ENCODE measurements around the gene EXOC7. TPM values are rescaled to one million over a fixed set of nuclear protein-coding genes. Genes with fewer than 3 reads are reported as not detected.

The EXOC7 gene, protein sequence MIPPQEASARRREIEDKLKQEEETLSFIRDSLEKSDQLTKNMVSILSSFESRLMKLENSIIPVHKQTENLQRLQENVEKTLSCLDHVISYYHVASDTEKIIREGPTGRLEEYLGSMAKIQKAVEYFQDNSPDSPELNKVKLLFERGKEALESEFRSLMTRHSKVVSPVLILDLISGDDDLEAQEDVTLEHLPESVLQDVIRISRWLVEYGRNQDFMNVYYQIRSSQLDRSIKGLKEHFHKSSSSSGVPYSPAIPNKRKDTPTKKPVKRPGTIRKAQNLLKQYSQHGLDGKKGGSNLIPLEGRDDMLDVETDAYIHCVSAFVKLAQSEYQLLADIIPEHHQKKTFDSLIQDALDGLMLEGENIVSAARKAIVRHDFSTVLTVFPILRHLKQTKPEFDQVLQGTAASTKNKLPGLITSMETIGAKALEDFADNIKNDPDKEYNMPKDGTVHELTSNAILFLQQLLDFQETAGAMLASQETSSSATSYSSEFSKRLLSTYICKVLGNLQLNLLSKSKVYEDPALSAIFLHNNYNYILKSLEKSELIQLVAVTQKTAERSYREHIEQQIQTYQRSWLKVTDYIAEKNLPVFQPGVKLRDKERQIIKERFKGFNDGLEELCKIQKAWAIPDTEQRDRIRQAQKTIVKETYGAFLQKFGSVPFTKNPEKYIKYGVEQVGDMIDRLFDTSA
- polyA plus RNA-seq (146 and 180 TPM in 2 replicates), polyA minus RNA-seq (158 and 159 TPM in 2 replicates)

DNA sequence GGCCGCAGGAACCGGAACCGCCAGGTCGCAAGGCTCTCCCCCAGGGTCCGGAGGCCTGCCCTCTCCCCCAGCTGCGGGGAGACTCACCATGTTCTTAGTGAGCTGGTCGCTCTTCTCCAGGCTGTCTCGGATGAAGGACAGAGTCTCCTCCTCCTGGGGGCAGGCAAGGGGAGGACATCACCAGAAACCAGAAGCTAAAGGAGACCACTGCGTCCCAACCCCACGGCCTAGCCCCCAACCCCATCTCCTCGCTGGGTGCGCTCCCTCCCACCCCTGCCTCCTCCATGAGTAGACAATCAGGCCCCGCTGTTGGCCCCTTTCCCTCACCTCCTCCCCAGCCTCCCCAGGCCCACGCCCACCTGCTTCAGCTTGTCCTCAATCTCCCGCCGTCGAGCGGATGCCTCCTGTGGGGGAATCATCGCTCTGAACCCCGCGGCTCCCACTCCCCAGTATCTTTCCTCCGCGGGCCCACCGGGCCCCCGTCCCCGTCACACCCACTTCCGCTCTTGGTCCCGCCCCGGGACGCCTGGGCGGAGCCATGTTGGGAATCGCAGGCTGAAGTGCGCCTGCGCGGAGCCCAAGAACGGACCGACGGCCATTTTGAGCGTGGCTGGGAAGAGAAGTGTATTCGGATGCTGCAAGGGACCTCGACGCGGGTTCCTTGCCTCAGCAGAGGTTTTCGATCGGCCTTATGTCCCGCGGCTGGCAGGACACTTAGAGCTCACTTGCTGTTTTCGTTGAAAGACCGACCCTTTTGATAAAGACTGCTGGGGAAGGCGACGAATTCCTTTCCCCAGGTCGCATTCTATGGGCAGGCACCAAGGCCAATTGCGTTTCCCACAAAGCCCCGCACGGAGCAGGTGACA is at the start of gene EXOC7:
Gene EXOC7, minus strand, starts transcription at position 514 of the 866 bp plus-strand sequence. Its CDS starts 95 bp downstream, at position 419.
- Histone ChIP-seq H2AFZ (ENCODE audit: low read depth, low read length) (peak within 1 kb of the TSS; percentile 98), H4K20me1 (ENCODE audit: insufficient read depth) (no peaks in the 10 kb centered on the region), H3K36me3 (ENCODE audit: insufficient read depth, low read length) (peaks cover 5% of the 10 kb centered on the region)

DNA sequence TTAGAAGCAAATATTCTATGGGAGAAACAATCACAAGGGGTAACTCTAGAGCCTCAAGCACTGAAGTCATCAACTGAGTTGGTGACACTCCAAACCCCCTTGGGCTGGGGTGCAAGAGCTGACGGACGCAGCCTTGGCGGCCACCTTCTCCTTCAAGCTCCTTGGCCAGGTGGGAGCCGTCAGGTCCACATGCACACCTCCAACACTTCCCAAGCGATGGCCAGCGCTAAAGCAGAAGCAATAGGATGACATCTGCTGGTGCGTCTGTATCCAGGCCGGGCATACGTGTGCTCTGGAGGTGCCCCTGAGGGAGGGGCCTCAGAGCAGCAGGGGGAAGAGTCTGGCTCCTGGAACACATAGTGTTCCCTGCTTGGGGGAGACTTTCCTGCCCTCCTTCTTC is 49.6 kb upstream of the EXOC7 start:
- Histone ChIP-seq H3K4me2 (ENCODE audit: low read length) (no peak overlapping the region), H2AFZ (ENCODE audit: low read depth, low read length) (no peak overlapping the region), H3K27me3 (ENCODE audit: insufficient read depth, low read depth, low read length) (no peaks in the 10 kb centered on the region), H3K4me3 (ENCODE audit: low read length) (no peak overlapping the region), H3K9ac (ENCODE audit: low read length) (no peak overlapping the region), H3K27ac (ENCODE audit: low read length) (no peak overlapping the region), H3F3A (ENCODE audit: insufficient read depth, low read length, poor library complexity, severe bottlenecking) (no peaks in the 10 kb centered on the region), H3K9me3 (ENCODE audit: low read length) (no peaks in the 10 kb centered on the region), H4K20me1 (ENCODE audit: insufficient read depth) (no peaks in the 10 kb centered on the region), H3K79me2 (replicated peaks; ENCODE audit: insufficient read depth, low read length) (no peaks in the 10 kb centered on the region), H3K9me2 (ENCODE audit: insufficient read depth, low read length) (no peaks in the 10 kb centered on the region), H3K36me3 (ENCODE audit: insufficient read depth, low read length) (no peaks in the 10 kb centered on the region)
- no peak for TF ChIP-seq RAD21 (conservative IDR thresholded peaks at IDR 0.05)
- no peak for TF ChIP-seq SMC3 (conservative IDR thresholded peaks at IDR 0.05; ENCODE audit: poor library complexity)
- TF ChIP-seq EP300 (conservative IDR thresholded peaks at IDR 0.05; ENCODE audit: poor library complexity, severe bottlenecking): no peak
- TF ChIP-seq, protein P1, sequence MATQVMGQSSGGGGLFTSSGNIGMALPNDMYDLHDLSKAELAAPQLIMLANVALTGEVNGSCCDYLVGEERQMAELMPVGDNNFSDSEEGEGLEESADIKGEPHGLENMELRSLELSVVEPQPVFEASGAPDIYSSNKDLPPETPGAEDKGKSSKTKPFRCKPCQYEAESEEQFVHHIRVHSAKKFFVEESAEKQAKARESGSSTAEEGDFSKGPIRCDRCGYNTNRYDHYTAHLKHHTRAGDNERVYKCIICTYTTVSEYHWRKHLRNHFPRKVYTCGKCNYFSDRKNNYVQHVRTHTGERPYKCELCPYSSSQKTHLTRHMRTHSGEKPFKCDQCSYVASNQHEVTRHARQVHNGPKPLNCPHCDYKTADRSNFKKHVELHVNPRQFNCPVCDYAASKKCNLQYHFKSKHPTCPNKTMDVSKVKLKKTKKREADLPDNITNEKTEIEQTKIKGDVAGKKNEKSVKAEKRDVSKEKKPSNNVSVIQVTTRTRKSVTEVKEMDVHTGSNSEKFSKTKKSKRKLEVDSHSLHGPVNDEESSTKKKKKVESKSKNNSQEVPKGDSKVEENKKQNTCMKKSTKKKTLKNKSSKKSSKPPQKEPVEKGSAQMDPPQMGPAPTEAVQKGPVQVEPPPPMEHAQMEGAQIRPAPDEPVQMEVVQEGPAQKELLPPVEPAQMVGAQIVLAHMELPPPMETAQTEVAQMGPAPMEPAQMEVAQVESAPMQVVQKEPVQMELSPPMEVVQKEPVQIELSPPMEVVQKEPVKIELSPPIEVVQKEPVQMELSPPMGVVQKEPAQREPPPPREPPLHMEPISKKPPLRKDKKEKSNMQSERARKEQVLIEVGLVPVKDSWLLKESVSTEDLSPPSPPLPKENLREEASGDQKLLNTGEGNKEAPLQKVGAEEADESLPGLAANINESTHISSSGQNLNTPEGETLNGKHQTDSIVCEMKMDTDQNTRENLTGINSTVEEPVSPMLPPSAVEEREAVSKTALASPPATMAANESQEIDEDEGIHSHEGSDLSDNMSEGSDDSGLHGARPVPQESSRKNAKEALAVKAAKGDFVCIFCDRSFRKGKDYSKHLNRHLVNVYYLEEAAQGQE (IDR thresholded peaks at IDR 0.05; ENCODE audit: borderline replicate concordance): no peak
- TF ChIP-seq POLR2AphosphoS5 (IDR thresholded peaks at IDR 0.05): no peak
- no peak for TF ChIP-seq EZH2 (IDR thresholded peaks at IDR 0.05; ENCODE audit: borderline replicate concordance, insufficient read depth, low read length, poor library complexity, severe bottlenecking)
- TF ChIP-seq MXI1 (conservative IDR thresholded peaks at IDR 0.05; ENCODE audit: poor library complexity, severe bottlenecking): no peak
- TF ChIP-seq, protein P2, sequence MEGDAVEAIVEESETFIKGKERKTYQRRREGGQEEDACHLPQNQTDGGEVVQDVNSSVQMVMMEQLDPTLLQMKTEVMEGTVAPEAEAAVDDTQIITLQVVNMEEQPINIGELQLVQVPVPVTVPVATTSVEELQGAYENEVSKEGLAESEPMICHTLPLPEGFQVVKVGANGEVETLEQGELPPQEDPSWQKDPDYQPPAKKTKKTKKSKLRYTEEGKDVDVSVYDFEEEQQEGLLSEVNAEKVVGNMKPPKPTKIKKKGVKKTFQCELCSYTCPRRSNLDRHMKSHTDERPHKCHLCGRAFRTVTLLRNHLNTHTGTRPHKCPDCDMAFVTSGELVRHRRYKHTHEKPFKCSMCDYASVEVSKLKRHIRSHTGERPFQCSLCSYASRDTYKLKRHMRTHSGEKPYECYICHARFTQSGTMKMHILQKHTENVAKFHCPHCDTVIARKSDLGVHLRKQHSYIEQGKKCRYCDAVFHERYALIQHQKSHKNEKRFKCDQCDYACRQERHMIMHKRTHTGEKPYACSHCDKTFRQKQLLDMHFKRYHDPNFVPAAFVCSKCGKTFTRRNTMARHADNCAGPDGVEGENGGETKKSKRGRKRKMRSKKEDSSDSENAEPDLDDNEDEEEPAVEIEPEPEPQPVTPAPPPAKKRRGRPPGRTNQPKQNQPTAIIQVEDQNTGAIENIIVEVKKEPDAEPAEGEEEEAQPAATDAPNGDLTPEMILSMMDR (IDR thresholded peaks at IDR 0.05; ENCODE audit: poor library complexity, severe bottlenecking): no peak
- TF ChIP-seq TAF1 (IDR thresholded peaks at IDR 0.05; ENCODE audit: low read depth): no peak

More for the DNA sequence above, at the start of gene EXOC7:
- Histone ChIP-seq H3K4me2 (ENCODE audit: low read length) (peak within 1 kb of the TSS; percentile 100), H3K9me3 (ENCODE audit: low read length) (no peaks in the 10 kb centered on the region), H3K9me2 (ENCODE audit: insufficient read depth, low read length) (no peaks in the 10 kb centered on the region), H3K79me2 (replicated peaks; ENCODE audit: insufficient read depth, low read length) (peaks cover 18% of the 10 kb centered on the region), H3K27me3 (ENCODE audit: insufficient read depth, low read depth, low read length) (no peaks in the 10 kb centered on the region), H3K27ac (ENCODE audit: low read length) (peak within 1 kb of the TSS; percentile 97), H3F3A (ENCODE audit: insufficient read depth, low read length, poor library complexity, severe bottlenecking) (peaks cover 3% of the 10 kb centered on the region), H3K9ac (ENCODE audit: low read length) (peak within 1 kb of the TSS; percentile 94), H3K4me3 (ENCODE audit: low read length) (peak within 1 kb of the TSS; percentile 89)
- TF ChIP-seq EZH2 (IDR thresholded peaks at IDR 0.05; ENCODE audit: borderline replicate concordance, insufficient read depth, low read length, poor library complexity, severe bottlenecking): no peak
- TF ChIP-seq, protein P1 (IDR thresholded peaks at IDR 0.05; ENCODE audit: borderline replicate concordance): peak; percentile 62
- no peak for TF ChIP-seq SMC3 (conservative IDR thresholded peaks at IDR 0.05; ENCODE audit: poor library complexity)
- peak; percentile 58 for TF ChIP-seq TAF1 (IDR thresholded peaks at IDR 0.05; ENCODE audit: low read depth)
- peak; percentile 46 for TF ChIP-seq EP300 (conservative IDR thresholded peaks at IDR 0.05; ENCODE audit: poor library complexity, severe bottlenecking)
- TF ChIP-seq MXI1 (conservative IDR thresholded peaks at IDR 0.05; ENCODE audit: poor library complexity, severe bottlenecking): peak; percentile 53
- TF ChIP-seq POLR2AphosphoS5 (IDR thresholded peaks at IDR 0.05): peak; percentile 99
